GM10248 (cell line): ENCODE measurements around the gene SLC9B1.
"Not testable (repeated sequence)": the region's sequence is repeated elsewhere in the genome, so short reads cannot be mapped to it uniquely, and the experiment has no call there.

ENCODE experiments used
- CTCF ChIA-PET: fragments of 300-600 bp; sonication (Branson Sonifier 250); formaldehyde crosslinking; extraction: SDS; loops from one replicate; lab custom pipeline; 2021; ENCODE audit warnings: antibody characterized with exemption; lab: Yijun Ruan, JAX
- POLR2A ChIA-PET: fragments of 350-650 bp; sonication (Branson Sonifier 250); formaldehyde crosslinking; extraction: SDS; loops from one replicate; lab custom pipeline; 2020; ENCODE audit warnings: antibody characterized with exemption; lab: Yijun Ruan, JAX
- DNase-seq: peaks from one replicate; pipeline ENCODE4 v3.0.0; 2012; ENCODE audit errors: extremely low spot score
- TF ChIP-seq, protein P1 (sequence below): IDR thresholded peaks from 2 replicates; pipeline ENCODE4 v1.5.1; 2012; ENCODE audit warnings: mild to moderate bottlenecking, low read depth; ENCODE audit errors: extremely low read depth, missing control alignments, control extremely low read depth

SLC9B1 gene

DNA sequence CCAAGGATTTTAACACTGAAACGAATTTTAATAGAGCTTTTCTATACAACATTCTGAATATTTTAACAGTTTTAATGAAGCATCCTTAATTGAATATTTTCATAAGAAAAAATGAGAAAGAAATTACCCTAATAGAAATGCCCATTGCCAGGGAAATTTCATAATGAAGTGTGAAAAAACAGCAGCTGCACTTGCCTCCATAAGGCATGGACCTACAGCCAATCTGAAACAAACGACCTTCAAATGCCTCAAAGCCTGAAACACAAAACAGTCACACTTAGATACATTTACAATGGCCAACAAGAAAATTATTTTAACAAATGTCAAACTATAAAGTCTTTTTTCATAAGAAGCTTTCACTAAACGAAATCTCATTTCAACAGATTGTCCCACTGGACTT lies 74.4 kb downstream of the SLC9B1 start:
- DNase-seq, result no peak
- TF ChIP-seq, protein P1, sequence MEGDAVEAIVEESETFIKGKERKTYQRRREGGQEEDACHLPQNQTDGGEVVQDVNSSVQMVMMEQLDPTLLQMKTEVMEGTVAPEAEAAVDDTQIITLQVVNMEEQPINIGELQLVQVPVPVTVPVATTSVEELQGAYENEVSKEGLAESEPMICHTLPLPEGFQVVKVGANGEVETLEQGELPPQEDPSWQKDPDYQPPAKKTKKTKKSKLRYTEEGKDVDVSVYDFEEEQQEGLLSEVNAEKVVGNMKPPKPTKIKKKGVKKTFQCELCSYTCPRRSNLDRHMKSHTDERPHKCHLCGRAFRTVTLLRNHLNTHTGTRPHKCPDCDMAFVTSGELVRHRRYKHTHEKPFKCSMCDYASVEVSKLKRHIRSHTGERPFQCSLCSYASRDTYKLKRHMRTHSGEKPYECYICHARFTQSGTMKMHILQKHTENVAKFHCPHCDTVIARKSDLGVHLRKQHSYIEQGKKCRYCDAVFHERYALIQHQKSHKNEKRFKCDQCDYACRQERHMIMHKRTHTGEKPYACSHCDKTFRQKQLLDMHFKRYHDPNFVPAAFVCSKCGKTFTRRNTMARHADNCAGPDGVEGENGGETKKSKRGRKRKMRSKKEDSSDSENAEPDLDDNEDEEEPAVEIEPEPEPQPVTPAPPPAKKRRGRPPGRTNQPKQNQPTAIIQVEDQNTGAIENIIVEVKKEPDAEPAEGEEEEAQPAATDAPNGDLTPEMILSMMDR, result no peak
- CTCF ChIA-PET, result no interaction called here
- POLR2A ChIA-PET, result no interaction called here

DNA sequence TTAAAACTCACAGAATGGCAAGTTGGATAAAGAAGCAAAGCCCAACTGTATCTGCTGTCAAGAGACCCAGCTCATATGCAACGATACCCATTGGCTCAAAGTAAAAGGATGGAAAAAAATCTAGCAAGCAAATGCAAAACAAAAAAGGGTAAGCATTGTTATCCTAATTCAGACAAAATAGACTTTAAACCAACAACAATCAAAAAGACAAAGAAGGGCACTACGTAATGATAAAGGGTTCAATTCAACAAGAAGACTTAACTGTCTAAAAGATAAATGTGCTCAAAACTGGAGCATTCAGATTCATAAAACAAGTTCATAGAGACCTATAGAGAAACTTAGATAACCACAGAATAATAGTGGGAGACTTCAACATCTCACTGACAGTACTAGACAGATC lies 81.4 kb downstream of the SLC9B1 start:
- CTCF ChIA-PET, result not testable (repeated sequence)

DNA sequence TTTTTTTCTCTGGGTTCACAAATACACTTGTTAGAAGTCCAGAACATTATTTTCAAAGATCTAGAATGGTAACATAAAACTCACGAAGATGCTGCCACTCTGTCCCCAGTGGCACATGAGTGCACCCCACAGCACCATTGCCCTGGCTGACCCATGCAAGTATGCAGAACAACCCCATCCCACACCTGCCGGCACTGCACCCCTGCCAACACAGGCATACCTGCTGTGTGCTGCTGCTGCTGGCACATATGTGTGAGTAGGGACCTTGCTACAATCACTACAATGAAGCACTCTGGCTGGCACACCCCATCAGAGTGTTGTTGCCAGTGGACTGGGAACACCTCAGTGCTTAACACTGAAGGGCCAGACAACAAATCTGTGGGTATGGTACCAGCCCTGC lies 83.8 kb downstream of the SLC9B1 start:
- no peak for DNase-seq
- POLR2A ChIA-PET, result no interaction called here
- CTCF ChIA-PET, result no interaction called here
- TF ChIP-seq, protein P1, result no peak

More for the DNA sequence above, 81.4 kb downstream of the SLC9B1 start:
- POLR2A ChIA-PET, DNase-seq: not testable (repeated sequence)

DNA sequence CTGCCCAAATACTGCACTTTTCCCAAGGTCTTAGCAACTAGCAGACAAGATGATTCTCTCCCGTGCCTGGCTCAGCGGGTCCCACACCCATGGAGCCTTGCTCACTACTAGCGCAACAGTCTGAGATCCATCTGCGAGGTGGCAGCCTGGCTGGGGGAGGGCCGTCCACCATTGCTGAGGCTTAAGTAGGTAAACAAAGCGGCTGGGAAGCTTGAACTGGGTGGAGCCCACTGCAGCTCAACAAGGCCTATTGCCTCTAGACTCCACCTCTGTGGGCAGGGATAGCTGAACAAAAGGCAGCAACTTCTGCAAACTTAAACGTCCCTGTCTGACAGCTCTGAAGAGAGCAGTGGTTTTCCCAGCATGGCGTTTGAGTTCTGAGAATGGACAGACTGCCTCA lies 99.8 kb downstream of the SLC9B1 start:
- DNase-seq, CTCF ChIA-PET, POLR2A ChIA-PET: not testable (repeated sequence)

DNA sequence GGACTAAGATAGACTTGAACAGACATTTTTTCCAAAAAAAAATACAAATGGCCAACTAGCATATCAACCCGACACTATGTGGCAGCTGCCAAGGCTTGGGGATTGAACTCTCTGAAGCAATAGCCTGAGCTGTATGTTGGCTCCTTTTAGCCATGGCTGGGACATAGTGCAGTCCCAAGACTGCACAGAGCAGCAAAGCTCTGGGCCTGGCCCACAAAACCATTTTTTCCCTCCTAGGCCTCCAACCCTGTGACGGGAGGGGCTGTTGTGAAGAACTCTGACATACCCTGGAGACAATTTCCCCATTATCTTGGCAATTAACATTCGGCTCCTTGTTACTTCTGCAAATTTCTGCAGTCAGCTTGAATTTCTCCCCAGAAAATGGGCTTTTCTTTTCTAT lies 100.6 kb downstream of the SLC9B1 start:
- ChIA-PET CTCF (no interaction called here), POLR2A (no interaction called here)
- DNase-seq, result no peak
- TF ChIP-seq, protein P1, result no peak

DNA sequence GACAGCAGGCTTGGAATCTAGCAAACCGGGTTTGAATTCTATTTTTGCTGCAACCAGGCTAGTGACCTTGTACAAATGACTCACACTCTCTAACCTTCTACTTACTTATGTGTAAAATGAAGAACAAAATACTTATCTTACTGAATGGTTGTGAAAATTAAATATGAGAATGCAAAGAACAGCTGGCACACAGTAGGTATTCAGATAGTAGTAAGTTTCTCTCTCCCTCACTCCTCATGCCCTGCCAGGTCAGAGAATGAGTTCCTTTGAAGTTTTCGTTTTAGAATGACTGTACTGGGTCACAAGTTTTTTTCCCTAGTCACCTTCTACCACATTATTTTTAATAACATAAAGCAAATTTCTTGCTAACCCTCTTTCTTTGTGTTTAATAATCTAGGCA lies 117.7 kb downstream of the SLC9B1 start:
- CTCF ChIA-PET, result no interaction called here
- no peak for DNase-seq
- POLR2A ChIA-PET, result no interaction called here
- TF ChIP-seq, protein P1, result no peak

DNA sequence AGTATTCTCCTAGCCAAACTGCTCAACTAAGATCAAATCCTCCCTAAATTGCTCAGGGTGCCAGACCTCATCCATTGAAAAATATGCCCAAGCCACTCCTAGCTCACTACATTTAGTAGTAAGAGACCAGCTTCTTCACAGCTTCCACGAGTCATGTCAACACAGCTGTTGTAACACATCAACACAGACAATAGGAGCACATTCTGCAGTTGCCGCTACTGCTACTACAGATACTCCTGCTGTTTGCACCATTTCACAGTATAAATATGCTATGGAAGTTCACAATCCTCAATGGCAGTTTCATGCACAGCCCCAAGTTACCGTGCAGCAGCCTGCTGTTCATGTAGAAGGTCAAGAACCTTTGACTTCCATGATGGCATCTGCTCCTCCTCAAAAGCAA lies 121.9 kb downstream of the SLC9B1 start:
- CTCF ChIA-PET, POLR2A ChIA-PET, DNase-seq: not testable (repeated sequence)

DNA sequence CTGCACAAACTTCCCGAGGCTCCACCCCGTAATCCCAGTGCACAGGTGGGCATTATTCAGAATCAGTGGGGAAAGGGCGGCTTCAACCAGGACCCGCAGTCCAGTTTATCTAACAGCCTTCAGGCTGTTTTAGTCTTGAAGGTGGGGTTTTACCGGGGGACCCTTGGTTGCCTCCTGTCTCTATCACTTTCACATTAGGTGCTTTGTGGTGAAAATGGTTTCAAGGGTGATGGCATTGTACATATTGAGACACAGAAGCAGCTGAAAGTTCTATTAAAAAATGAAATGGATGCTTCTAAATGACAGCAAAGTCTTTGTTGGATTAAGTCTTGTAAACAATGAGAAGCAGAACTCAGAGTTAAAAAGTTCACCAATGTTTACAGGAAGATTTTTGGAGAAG lies 123.0 kb downstream of the SLC9B1 start:
- CTCF ChIA-PET, POLR2A ChIA-PET, DNase-seq: not testable (repeated sequence)

DNA sequence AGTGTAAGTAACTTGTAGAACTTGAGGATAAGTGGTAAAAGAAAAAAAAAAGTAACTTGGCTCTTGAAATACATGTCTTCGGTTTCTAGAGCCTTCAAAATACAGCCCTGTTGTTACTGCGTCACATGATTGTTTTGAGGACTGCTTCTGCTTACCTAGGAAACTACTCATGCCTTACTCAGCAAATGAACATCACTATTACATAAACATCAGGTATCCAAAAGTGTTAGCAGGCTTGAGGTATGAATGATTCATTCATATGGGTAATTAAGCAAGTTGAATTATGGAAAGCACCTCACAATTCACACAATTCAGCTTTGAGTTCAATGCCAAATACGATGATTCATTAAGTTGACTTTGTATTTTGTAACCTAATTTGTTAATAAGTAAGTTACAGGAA lies 129.6 kb downstream of the SLC9B1 start:
- DNase-seq, POLR2A ChIA-PET, CTCF ChIA-PET: not testable (repeated sequence)

DNA sequence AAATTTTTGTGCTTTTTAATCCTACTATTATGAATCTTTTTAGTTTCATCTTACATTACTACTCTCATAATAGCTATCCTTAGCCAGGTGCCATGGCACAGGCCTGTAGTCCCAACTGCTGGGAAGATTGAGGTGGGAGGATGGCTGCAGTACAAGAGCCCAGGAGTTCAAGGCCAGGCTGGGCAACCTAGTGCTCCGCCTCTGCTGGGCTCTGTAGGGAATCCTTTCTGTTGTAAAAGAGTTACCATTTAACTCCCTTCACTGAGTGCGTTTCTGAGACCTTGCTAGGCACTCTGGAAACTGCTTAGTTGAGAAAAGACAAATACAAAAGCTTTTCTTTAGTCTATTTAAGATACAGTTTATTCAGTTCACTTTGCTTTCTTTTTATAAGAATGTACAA lies 130.9 kb downstream of the SLC9B1 start:
- CTCF ChIA-PET, POLR2A ChIA-PET, DNase-seq: not testable (repeated sequence)
